Osteocyte (in vitro differentiated cells): ENCODE measurements around the gene TMEM244. TPM values are rescaled to one million over a fixed set of nuclear protein-coding genes. Genes with fewer than 3 reads are reported as not detected.

Experiments used
- DNase-seq: peaks from one replicate; pipeline ENCODE4 v3.0.0; 2021; ENCODE audit warnings: mixed read lengths; ENCODE audit not compliant: unreplicated experiment; ENCODE audit errors: extremely low spot score
- H3K27ac Mint-ChIP-seq: one replicate; pipeline ENCODE4 v1.8.0; 2021; ENCODE audit warnings: mild to moderate bottlenecking, mixed read lengths; ENCODE audit not compliant: unreplicated experiment
- H3K27me3 Mint-ChIP-seq: one replicate; pipeline ENCODE4 v1.8.0; 2021; ENCODE audit warnings: mixed read lengths; ENCODE audit not compliant: unreplicated experiment
- H3K36me3 Mint-ChIP-seq: one replicate; pipeline ENCODE4 v1.8.0; 2021; ENCODE audit warnings: mixed read lengths; ENCODE audit not compliant: unreplicated experiment
- H3K4me1 Mint-ChIP-seq: one replicate; pipeline ENCODE4 v1.8.0; 2021; ENCODE audit warnings: mixed read lengths; ENCODE audit not compliant: unreplicated experiment
- H3K4me3 Mint-ChIP-seq: one replicate; pipeline ENCODE4 v1.8.0; 2021; ENCODE audit warnings: mild to moderate bottlenecking, moderate library complexity, mixed read lengths; ENCODE audit not compliant: unreplicated experiment
- H3K9me3 Mint-ChIP-seq: one replicate; pipeline ENCODE4 v1.8.0; 2021; ENCODE audit warnings: mixed read lengths; ENCODE audit not compliant: unreplicated experiment
- total RNA-seq: library from RNA; stranded (reverse); gene quantifications from 2 replicates; pipeline ENCODE4 v1.2.1, GENCODE V29; 2021
- TF ChIP-seq, protein P1 (sequence below): fragments of 200-600 bp; sonication (generic); IDR thresholded peaks from 2 replicates; pipeline ENCODE4 v1.5.0; 2021; ENCODE audit warnings: antibody characterized with exemption, mild to moderate bottlenecking, moderate library complexity

TMEM244 gene
- total RNA-seq, 1 donor from 2014 or later = not detected

DNA sequence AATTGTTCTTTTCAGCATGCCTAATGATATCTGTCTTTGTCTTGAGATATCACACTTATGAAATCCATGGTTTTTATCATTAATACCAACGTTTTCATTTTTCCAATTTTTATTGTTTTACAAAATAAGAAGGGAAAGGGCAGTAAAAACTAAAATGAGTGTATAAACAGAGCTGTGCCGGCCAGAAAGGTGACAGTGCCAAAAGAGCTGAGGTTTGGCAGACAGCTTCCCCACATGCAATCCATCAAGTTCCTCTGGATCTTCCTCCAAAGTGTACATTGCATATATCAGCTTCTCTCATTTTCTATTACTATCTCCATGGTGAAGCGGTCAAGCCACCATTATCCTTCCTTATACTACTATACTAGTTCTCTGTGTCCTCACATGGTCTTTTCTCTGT is 10.1 kb upstream of the TMEM244 start:
- TF ChIP-seq, protein P1, sequence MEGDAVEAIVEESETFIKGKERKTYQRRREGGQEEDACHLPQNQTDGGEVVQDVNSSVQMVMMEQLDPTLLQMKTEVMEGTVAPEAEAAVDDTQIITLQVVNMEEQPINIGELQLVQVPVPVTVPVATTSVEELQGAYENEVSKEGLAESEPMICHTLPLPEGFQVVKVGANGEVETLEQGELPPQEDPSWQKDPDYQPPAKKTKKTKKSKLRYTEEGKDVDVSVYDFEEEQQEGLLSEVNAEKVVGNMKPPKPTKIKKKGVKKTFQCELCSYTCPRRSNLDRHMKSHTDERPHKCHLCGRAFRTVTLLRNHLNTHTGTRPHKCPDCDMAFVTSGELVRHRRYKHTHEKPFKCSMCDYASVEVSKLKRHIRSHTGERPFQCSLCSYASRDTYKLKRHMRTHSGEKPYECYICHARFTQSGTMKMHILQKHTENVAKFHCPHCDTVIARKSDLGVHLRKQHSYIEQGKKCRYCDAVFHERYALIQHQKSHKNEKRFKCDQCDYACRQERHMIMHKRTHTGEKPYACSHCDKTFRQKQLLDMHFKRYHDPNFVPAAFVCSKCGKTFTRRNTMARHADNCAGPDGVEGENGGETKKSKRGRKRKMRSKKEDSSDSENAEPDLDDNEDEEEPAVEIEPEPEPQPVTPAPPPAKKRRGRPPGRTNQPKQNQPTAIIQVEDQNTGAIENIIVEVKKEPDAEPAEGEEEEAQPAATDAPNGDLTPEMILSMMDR = no peak
- H3K36me3 Mint-ChIP-seq = no peaks in the 10 kb centered on the region
- no peak for DNase-seq
- no peaks in the 10 kb centered on the region for H3K9me3 Mint-ChIP-seq
- H3K4me1 Mint-ChIP-seq = no peaks in the 10 kb centered on the region
- no peak overlapping the region for H3K4me3 Mint-ChIP-seq
- H3K27ac Mint-ChIP-seq = no peak overlapping the region
- H3K27me3 Mint-ChIP-seq = no peaks in the 10 kb centered on the region

DNA sequence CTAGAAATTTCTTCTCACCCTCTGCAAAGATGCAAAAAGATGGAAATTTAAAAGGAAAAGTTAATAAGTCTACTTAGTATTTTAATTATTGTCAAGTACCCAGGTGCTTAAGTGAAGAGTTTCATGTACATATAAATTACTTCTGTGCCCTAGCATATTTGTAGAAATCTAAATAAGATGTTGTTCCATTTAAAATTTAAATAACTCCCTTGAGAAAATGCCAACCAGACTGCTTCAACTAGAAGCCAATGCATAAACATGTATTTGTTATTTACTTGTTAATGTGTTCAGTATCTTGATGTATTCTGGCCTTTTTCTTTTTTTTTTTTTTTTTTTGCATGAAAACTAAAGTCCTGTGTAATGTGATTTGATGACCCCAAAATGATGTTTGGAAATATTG is 6.3 kb upstream of the TMEM244 start:
- H3K9me3 Mint-ChIP-seq = peaks cover 4% of the 10 kb centered on the region
- H3K27me3 Mint-ChIP-seq = no peaks in the 10 kb centered on the region
- DNase-seq = no peak
- H3K4me3 Mint-ChIP-seq = no peak overlapping the region
- no peak overlapping the region for H3K27ac Mint-ChIP-seq
- TF ChIP-seq, protein P1 = no peak
- no peaks in the 10 kb centered on the region for H3K36me3 Mint-ChIP-seq
- no peaks in the 10 kb centered on the region for H3K4me1 Mint-ChIP-seq

DNA sequence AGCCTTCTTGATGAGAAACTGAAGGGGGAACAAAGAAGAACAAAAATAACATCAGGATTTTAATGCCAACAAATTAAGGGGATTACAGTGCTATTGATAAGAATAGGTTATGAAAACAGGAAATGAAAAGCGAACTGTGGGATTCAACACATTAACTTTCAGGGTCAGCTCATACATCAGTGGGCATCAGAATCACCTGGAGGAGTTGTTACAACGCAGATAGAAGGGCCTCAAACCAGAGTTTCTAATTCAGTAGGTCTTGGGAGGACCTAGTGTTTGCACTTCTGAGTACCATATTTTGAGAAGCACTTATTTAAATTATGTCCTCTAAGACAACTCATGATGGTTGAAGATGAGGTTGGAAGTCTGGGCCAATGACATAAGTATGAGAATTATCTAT is 5.6 kb upstream of the TMEM244 start:
- H3K4me1 Mint-ChIP-seq = no peaks in the 10 kb centered on the region
- H3K27ac Mint-ChIP-seq = no peak overlapping the region
- H3K27me3 Mint-ChIP-seq = no peaks in the 10 kb centered on the region
- no peaks in the 10 kb centered on the region for H3K36me3 Mint-ChIP-seq
- no peak overlapping the region for H3K4me3 Mint-ChIP-seq
- TF ChIP-seq, protein P1 = no peak
- no peak for DNase-seq
- peaks cover 4% of the 10 kb centered on the region for H3K9me3 Mint-ChIP-seq

GRCh38 chr6:129866256-129866655 is 5.1 kb upstream of the TMEM244 start:
- H3K36me3 Mint-ChIP-seq = no peaks in the 10 kb centered on the region
- no peak overlapping the region for H3K27ac Mint-ChIP-seq
- no peak for DNase-seq
- H3K4me3 Mint-ChIP-seq = no peak overlapping the region
- no peaks in the 10 kb centered on the region for H3K27me3 Mint-ChIP-seq
- TF ChIP-seq, protein P1 = no peak
- H3K4me1 Mint-ChIP-seq = peaks cover 2% of the 10 kb centered on the region
- H3K9me3 Mint-ChIP-seq = peaks cover 4% of the 10 kb centered on the region

DNA sequence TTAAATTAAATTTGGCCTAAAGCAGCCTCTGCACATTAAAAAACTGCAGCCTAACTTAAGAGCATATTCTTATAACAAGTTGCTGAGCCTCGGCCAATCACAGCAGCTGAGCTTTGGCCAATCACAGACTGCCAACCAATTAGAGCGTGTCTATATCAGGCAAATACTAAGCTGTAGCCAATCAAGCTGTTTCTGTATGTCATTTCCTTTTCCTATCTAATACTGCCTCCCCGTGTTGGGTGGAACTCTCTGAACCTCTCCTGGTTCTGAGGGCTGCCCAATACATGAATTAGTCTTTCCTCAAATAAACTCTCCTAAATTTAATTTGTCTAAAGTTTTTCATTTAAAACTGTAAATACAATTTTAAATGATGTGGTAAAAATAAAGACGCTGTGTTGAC is 3.9 kb upstream of the TMEM244 start:
- DNase-seq = no peak
- H3K27ac Mint-ChIP-seq = no peak overlapping the region
- peaks cover 4% of the 10 kb centered on the region for H3K9me3 Mint-ChIP-seq
- TF ChIP-seq, protein P1 = no peak
- no peak overlapping the region for H3K4me3 Mint-ChIP-seq
- peaks cover 15% of the 10 kb centered on the region for H3K4me1 Mint-ChIP-seq
- H3K36me3 Mint-ChIP-seq = no peaks in the 10 kb centered on the region
- H3K27me3 Mint-ChIP-seq = no peaks in the 10 kb centered on the region
